MCF 10A (cell line): ENCODE data around the gene LAPTM5. TPM values are rescaled to one million over a fixed set of nuclear protein-coding genes. Genes with fewer than 3 reads are reported as not detected.
"Not testable (repeated sequence)": the region's sequence is repeated elsewhere in the genome, so short reads cannot be mapped to it uniquely, and the experiment has no call there.

ENCODE experiments used
- BruUV-seq: library from RNA; stranded (reverse); fragments of 400-500 nt; replicated peaks from 2 replicates; lab custom pipeline; 2021; lab: Mats Ljungman, UMichigan
- CTCF ChIA-PET: fragments of 300-600 bp; sonication (Branson Sonifier 250); formaldehyde crosslinking; extraction: SDS; loops from one replicate; lab custom pipeline; 2021; ENCODE audit warnings: antibody characterized with exemption, inconsistent platforms; lab: Yijun Ruan, JAX
- POLR2A ChIA-PET: fragments of 300-600, 350-650 bp; sonication (Branson Sonifier 250); formaldehyde crosslinking; extraction: SDS; loops from one replicate; lab custom pipeline; 2020; ENCODE audit warnings: antibody characterized with exemption, inconsistent platforms; lab: Yijun Ruan, JAX
- DNase-seq: peaks from one replicate; pipeline ENCODE4 v3.0.0-alpha.2; 2018; ENCODE audit not compliant: unreplicated experiment
- H3K27ac Mint-ChIP-seq: one replicate; pipeline ENCODE4 v1.8.0; 2022; ENCODE audit warnings: mild to moderate bottlenecking, low read depth, mixed read lengths; ENCODE audit not compliant: unreplicated experiment
- H3K27me3 Mint-ChIP-seq: one replicate; pipeline ENCODE4 v1.8.0; 2022; ENCODE audit warnings: mixed read lengths; ENCODE audit not compliant: insufficient read depth, unreplicated experiment
- H3K36me3 Mint-ChIP-seq: one replicate; pipeline ENCODE4 v1.8.0; 2022; ENCODE audit warnings: mild to moderate bottlenecking, moderate library complexity, mixed read lengths; ENCODE audit not compliant: insufficient read depth, unreplicated experiment
- H3K4me1 Mint-ChIP-seq: one replicate; pipeline ENCODE4 v1.8.0; 2022; ENCODE audit warnings: mixed read lengths; ENCODE audit not compliant: insufficient read depth, unreplicated experiment
- H3K4me3 Mint-ChIP-seq: one replicate; pipeline ENCODE4 v1.8.0; 2022; ENCODE audit warnings: mild to moderate bottlenecking, moderate library complexity, mixed read lengths; ENCODE audit not compliant: unreplicated experiment
- H3K9me3 Mint-ChIP-seq: one replicate; pipeline ENCODE4 v1.8.0; 2022; ENCODE audit warnings: mixed read lengths; ENCODE audit not compliant: unreplicated experiment
- CTCF ChIP-seq: fragments of 200-600 bp; IDR thresholded peaks from one replicate; pipeline ENCODE4 v1.8.0; 2022; ENCODE audit warnings: antibody characterized with exemption, mild to moderate bottlenecking; ENCODE audit not compliant: unreplicated experiment
- intact Hi-C: fragments of 100-400 bp; cut with micrococcal nuclease; formaldehyde crosslinking; loops from 2 replicates; pipeline ENCODE4 v1.14.1; 2022
- total RNA-seq: library from RNA; stranded (reverse); gene quantifications from 2 replicates; pipeline ENCODE4 v1.2.3, GENCODE V29; 2022

Gene LAPTM5
- total RNA-seq, 1 experiment from 2014 or later, result 15.9 TPM

- peaks cover 44% of the 10 kb centered on the region for H3K4me1 Mint-ChIP-seq
- no TSS peak for BruUV-seq
- DNase-seq, result no peak
- POLR2A ChIA-PET, result interaction anchor here (1.0 kb wide), 1 partner anchor 15 kb away, joined by 4 read pairs; no protein-coding TSS in a partner anchor
- H3K27ac Mint-ChIP-seq, result peak overlapping the region; percentile 57
- H3K36me3 Mint-ChIP-seq, result peaks cover 3% of the 10 kb centered on the region
- no peaks in the 10 kb centered on the region for H3K27me3 Mint-ChIP-seq
- intact Hi-C loops, result no loop called here
- H3K9me3 Mint-ChIP-seq, result no peaks in the 10 kb centered on the region
- CTCF ChIA-PET, result interaction anchor here (0.6 to 2.9 kb wide), 7 partner anchors 9 to 135 kb away, joined by 3 to 9 read pairs (median 5); no protein-coding TSS in a partner anchor
- H3K4me3 Mint-ChIP-seq, result no peak overlapping the region
- no peak for TF ChIP-seq CTCF
Measured at GRCh38 chr1:30793209-30793608, 35.6 kb upstream of the LAPTM5 start.

GRCh38 chr1:30791868-30792267, 34.3 kb upstream of the LAPTM5 start:
- TF ChIP-seq CTCF, result no peak
- Mint-ChIP-seq H3K27ac (no peak overlapping the region), H3K27me3 (no peaks in the 10 kb centered on the region), H3K4me3 (no peak overlapping the region), H3K9me3 (no peaks in the 10 kb centered on the region), H3K36me3 (peaks cover 14% of the 10 kb centered on the region), H3K4me1 (peaks cover 43% of the 10 kb centered on the region)
- no peak for DNase-seq
- no TSS peak for BruUV-seq
- POLR2A ChIA-PET, result no interaction called here
- CTCF ChIA-PET, result interaction anchor here (0.6 to 2.9 kb wide), 4 partner anchors 10 to 122 kb away, joined by 3 to 7 read pairs (median 4); no protein-coding TSS in a partner anchor
- intact Hi-C loops, result no loop called here

- Mint-ChIP-seq H3K27ac (peak overlapping the region; percentile 100), H3K4me1 (peaks cover 48% of the 10 kb centered on the region), H3K27me3 (no peaks in the 10 kb centered on the region), H3K9me3 (no peaks in the 10 kb centered on the region), H3K36me3 (peaks cover 22% of the 10 kb centered on the region), H3K4me3 (no peak overlapping the region)
- no TSS peak for BruUV-seq
- ChIA-PET POLR2A (interaction anchor here (0.5 to 1.0 kb wide), 8 partner anchors 10 to 623 kb away, joined by 3 to 4 read pairs (median 3); no protein-coding TSS in a partner anchor), CTCF (interaction anchor here (0.6 to 7.1 kb wide), 10 partner anchors 9 to 1040 kb away, joined by 3 to 70 read pairs (median 6); partner anchors contain the start of gene SDC3)
- intact Hi-C loops, result no loop called here
- DNase-seq, result no peak
- no peak for TF ChIP-seq CTCF
Measured at GRCh38 chr1:30790850-30791778, 33.5 kb upstream of the LAPTM5 start.

GRCh38 chr1:30790256-30790525, 32.6 kb upstream of the LAPTM5 start:
- H3K4me1 Mint-ChIP-seq, result peaks cover 57% of the 10 kb centered on the region
- peak overlapping the region; percentile 99 for H3K4me3 Mint-ChIP-seq
- DNase-seq, H3K9me3 Mint-ChIP-seq, H3K27me3 Mint-ChIP-seq, intact Hi-C loops, BruUV-seq: not testable (repeated sequence)
- peak overlapping the region; percentile 100 for H3K27ac Mint-ChIP-seq
- ChIA-PET CTCF (interaction anchor here (0.7 to 7.1 kb wide), 4 partner anchors 11 to 260 kb away, joined by 3 to 70 read pairs (median 34); partner anchors contain the start of gene SDC3), POLR2A (interaction anchor here (0.9 to 1.0 kb wide), 4 partner anchors 11 to 63 kb away, joined by 3 to 4 read pairs (median 3); no protein-coding TSS in a partner anchor)
- peaks cover 28% of the 10 kb centered on the region for H3K36me3 Mint-ChIP-seq
